GM23248 (cell line): Measurements from ENCODE around the gene CDKL5.

Experiments used
- EZH2 ChIP-seq: fragments of 200-600 bp; sonication (generic); IDR thresholded peaks from 2 replicates; pipeline ENCODE4 v1.6.1; 2018; ENCODE audit warnings: antibody characterized with exemption, mild to moderate bottlenecking; ENCODE audit not compliant: insufficient read depth, poor library complexity, severe bottlenecking
- EZH2phosphoT487 ChIP-seq: fragments of 200-600 bp; sonication (generic); IDR thresholded peaks from 2 replicates; pipeline ENCODE4 v1.6.1; 2018; ENCODE audit warnings: antibody characterized with exemption, moderate library complexity, mild to moderate bottlenecking, low read depth; ENCODE audit not compliant: insufficient read depth

DNA sequence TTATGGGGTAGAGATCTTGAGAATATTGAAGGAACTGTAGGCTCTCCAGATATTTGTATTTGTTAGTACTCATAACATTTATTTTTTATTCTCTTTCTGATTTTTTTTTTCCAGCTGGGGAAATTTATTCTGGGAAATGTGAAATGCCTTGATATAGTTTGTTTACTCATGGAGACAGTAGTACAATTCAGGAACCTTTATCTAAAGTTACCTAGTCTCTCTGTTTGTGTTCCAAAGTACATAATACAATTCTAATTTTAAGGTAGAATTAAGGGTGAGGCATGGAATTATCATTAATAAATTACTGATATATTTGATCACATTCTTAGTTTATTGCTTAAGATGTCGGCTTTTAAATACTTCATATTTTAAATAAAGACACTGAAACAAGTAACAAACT, 132.5 kb downstream of the CDKL5 start:
- TF ChIP-seq EZH2 (no peak), EZH2phosphoT487 (no peak)
